SK-N-SH (cell line): ENCODE measurements around the gene ERRFI1. TPM values are rescaled to one million over a fixed set of nuclear protein-coding genes. Genes with fewer than 3 reads are reported as not detected.

Source experiments
- CTCF ChIA-PET: fragments of 300-600, 350-600 bp; formaldehyde crosslinking; extraction: SDS; loops from one replicate; lab custom pipeline; 2021; lab: Yijun Ruan, JAX
- POLR2A ChIA-PET: fragments of 350-600 bp; sonication (Branson Sonifier 250); formaldehyde crosslinking; extraction: SDS; loops from one replicate; lab custom pipeline; 2020; ENCODE audit warnings: antibody characterized with exemption, inconsistent platforms; lab: Yijun Ruan, JAX
- DNase-seq: peaks from one replicate; pipeline ENCODE4 v3.0.0; 2012
- H2AFZ ChIP-seq: fragments of 200-600 bp; sonication (generic); 2 replicates; pipeline ENCODE4 v1.8.1; 2016; ENCODE audit warnings: antibody characterized with exemption, mild to moderate bottlenecking, low read depth
- H3F3A ChIP-seq: fragments of 200-600 bp; sonication (generic); replicated peaks from 2 replicates; pipeline ENCODE3; 2016; ENCODE audit warnings: antibody characterized with exemption, mild to moderate bottlenecking; ENCODE audit not compliant: insufficient read depth
- H3K27ac ChIP-seq, 2 experiments: fragments of 200-500 bp in 1 of 2; fragments of 200-600 bp in 1 of 2; sonication (Bioruptor generic) in 1 of 2; sonication (generic), shearing (Covaris generic) in 1 of 2; 2 replicates each; pipeline versions ENCODE4 v1.5.1 to v1.6.1; 2014 to 2016; ENCODE audit warnings: low read depth in 2 of 2, inconsistent platforms in 1 of 2, low read length in 1 of 2, mild to moderate bottlenecking in 1 of 2, mixed read lengths in 1 of 2
- H3K27me3 ChIP-seq: fragments of 200-600 bp; sonication (generic), shearing (Covaris generic); 2 replicates; pipeline ENCODE4 v1.6.1; 2016; ENCODE audit warnings: mixed run types; ENCODE audit not compliant: insufficient read depth
- H3K36me3 ChIP-seq, 2 experiments: fragments of 200-500 bp in 1 of 2; fragments of 200-600 bp in 1 of 2; sonication (Bioruptor generic) in 1 of 2; sonication (generic) in 1 of 2; replicated peaks in 1 of 2; 2 replicates each; pipeline versions ENCODE3 to v1.5.1; 2014 to 2016; ENCODE audit warnings: low read length in 1 of 2, mild to moderate bottlenecking in 1 of 2; ENCODE audit not compliant: insufficient read depth in 2 of 2, control insufficient read depth in 1 of 2
- H3K4me1 ChIP-seq, 2 experiments: fragments of 200-500 bp in 1 of 2; fragments of 200-600 bp in 1 of 2; sonication (Bioruptor generic) in 1 of 2; sonication (generic), shearing (Covaris generic) in 1 of 2; 2 replicates each; pipeline versions ENCODE4 v1.5.1 to v1.6.1; 2014 to 2016; ENCODE audit warnings: low read depth in 1 of 2, low read length in 1 of 2, mixed run types in 1 of 2; ENCODE audit not compliant: insufficient read depth in 2 of 2, control insufficient read depth in 1 of 2
- H3K4me2 ChIP-seq: fragments of 200-600 bp; sonication (generic), shearing (Covaris generic); 2 replicates; pipeline ENCODE4 v1.6.1; 2017; ENCODE audit warnings: mixed run types
- H3K4me3 ChIP-seq, 2 experiments: fragments of 200-500 bp in 1 of 2; fragments of 200-600 bp in 1 of 2; sonication (Bioruptor generic) in 1 of 2; sonication (generic), shearing (Covaris generic) in 1 of 2; 2 replicates each; pipeline versions ENCODE4 v1.5.1 to v1.8.1; 2014 to 2016; ENCODE audit warnings: low read depth in 2 of 2, inconsistent platforms in 1 of 2, low read length in 1 of 2, mild to moderate bottlenecking in 1 of 2, mixed read lengths in 1 of 2, moderate library complexity in 1 of 2
- H3K79me2 ChIP-seq: fragments of 200-600 bp; sonication (generic); 2 replicates; pipeline ENCODE4 v1.8.1; 2017; ENCODE audit warnings: mild to moderate bottlenecking; ENCODE audit not compliant: insufficient read depth
- H3K9ac ChIP-seq: fragments of 200-600 bp; sonication (generic); 2 replicates; pipeline ENCODE4 v1.6.1; 2017; ENCODE audit warnings: mixed run types
- H3K9me2 ChIP-seq: fragments of 200-600 bp; sonication (generic); 2 replicates; pipeline ENCODE4 v1.6.1; 2017; ENCODE audit warnings: mixed run types
- H3K9me3 ChIP-seq: fragments of 200-600 bp; sonication (generic); 2 replicates; pipeline ENCODE4 v1.6.1; 2017; ENCODE audit warnings: mixed run types, mild to moderate bottlenecking, moderate library complexity
- H4K20me1 ChIP-seq: fragments of 200-600 bp; sonication (generic); 2 replicates; pipeline ENCODE4 v1.6.1; 2017; ENCODE audit warnings: mild to moderate bottlenecking, mixed run types; ENCODE audit not compliant: insufficient read depth
- CHD2 ChIP-seq: fragments of 150-350 bp; IDR thresholded peaks from 2 replicates; pipeline ENCODE4 v1.6.1; 2018; ENCODE audit warnings: low read length; ENCODE audit not compliant: partially characterized antibody
- ELF1 ChIP-seq: IDR thresholded peaks from 2 replicates; pipeline ENCODE4 v1.4.0; 2012
- EP300 ChIP-seq, 2 experiments: IDR thresholded peaks; 2 replicates each; pipeline versions ENCODE4 v1.4.0 to v1.6.1; 2012; ENCODE audit warnings: borderline replicate concordance in 1 of 2, low read depth in 1 of 2, low read length in 1 of 2
- FOXJ3 ChIP-seq: sonication (generic); formaldehyde crosslinking; IDR thresholded peaks from 2 replicates; pipeline ENCODE4 v1.5.1; 2020; ENCODE audit warnings: mild to moderate bottlenecking, missing genetic modification reagents
- GABPA ChIP-seq: IDR thresholded peaks from 2 replicates; pipeline ENCODE4 v1.4.0; 2012; ENCODE audit warnings: low read depth, mild to moderate bottlenecking
- GATA2 ChIP-seq: sonication (generic); formaldehyde crosslinking; IDR thresholded peaks from 2 replicates; pipeline ENCODE4 v1.5.0; 2020; ENCODE audit warnings: mild to moderate bottlenecking, missing genetic modification reagents
- MEF2A ChIP-seq: IDR thresholded peaks from 2 replicates; pipeline ENCODE4 v1.4.0; 2012; ENCODE audit warnings: low read depth, borderline replicate concordance
- RFX5 ChIP-seq: IDR thresholded peaks from 2 replicates; pipeline ENCODE4 v1.6.1; 2012; ENCODE audit warnings: mild to moderate bottlenecking, improper control_type of control experiment, low read length
- YY1 ChIP-seq: IDR thresholded peaks from 2 replicates; pipeline ENCODE4 v1.4.0; 2012; ENCODE audit warnings: low read depth, mild to moderate bottlenecking
- WGBS: methylation state at CpG from one replicate; pipeline ENCODE4 v1.1.6; 2017; ENCODE audit warnings: low lambda C conversion rate; 5-methylcytosine and 5-hydroxymethylcytosine counted together
- polyA plus RNA-seq, 3 experiments: library from polyadenylated mRNA; depleted of rRNA; stranded (reverse); fragments of >200 nt; gene quantifications; 2 replicates each; pipeline ENCODE4 v1.2.3, GENCODE V29; 2012
- TF ChIP-seq, protein P1 (sequence below): fragments of 200-600 bp; sonication (generic); IDR thresholded peaks from 2 replicates; pipeline ENCODE4 v1.6.1; 2017; ENCODE audit warnings: antibody characterized with exemption, mild to moderate bottlenecking, moderate library complexity
- TF ChIP-seq, protein P2 (sequence below): IDR thresholded peaks from 2 replicates; pipeline ENCODE4 v1.6.1; 2012; ENCODE audit warnings: mild to moderate bottlenecking, low read depth, low read length, moderate library complexity
- TF ChIP-seq, protein P3 (sequence below): IDR thresholded peaks from 2 replicates; pipeline ENCODE4; 2012
- TF ChIP-seq, protein P4 (sequence below): IDR thresholded peaks from 2 replicates; pipeline ENCODE4 v1.4.0; 2012; ENCODE audit warnings: low read depth, borderline replicate concordance

Gene ERRFI1
- polyA plus RNA-seq, 1 of the 3 experiments (the other 2 are of a cell fraction) = 65.6 TPM

GRCh38 chr1:8043621-8044020 is 17.5 kb upstream of the ERRFI1 start:
- no peak overlapping the region for H2AFZ ChIP-seq
- H3K79me2 ChIP-seq = no peaks in the 10 kb centered on the region
- no peak overlapping the region for H3K4me3 ChIP-seq
- peaks cover 5 to 33% of the 10 kb centered on the region in 2 experiments for H3K4me1 ChIP-seq
- H3K9ac ChIP-seq = no peak overlapping the region
- no peak overlapping the region for H3K27ac ChIP-seq
- DNase-seq = no peak
- TF ChIP-seq, protein P1, sequence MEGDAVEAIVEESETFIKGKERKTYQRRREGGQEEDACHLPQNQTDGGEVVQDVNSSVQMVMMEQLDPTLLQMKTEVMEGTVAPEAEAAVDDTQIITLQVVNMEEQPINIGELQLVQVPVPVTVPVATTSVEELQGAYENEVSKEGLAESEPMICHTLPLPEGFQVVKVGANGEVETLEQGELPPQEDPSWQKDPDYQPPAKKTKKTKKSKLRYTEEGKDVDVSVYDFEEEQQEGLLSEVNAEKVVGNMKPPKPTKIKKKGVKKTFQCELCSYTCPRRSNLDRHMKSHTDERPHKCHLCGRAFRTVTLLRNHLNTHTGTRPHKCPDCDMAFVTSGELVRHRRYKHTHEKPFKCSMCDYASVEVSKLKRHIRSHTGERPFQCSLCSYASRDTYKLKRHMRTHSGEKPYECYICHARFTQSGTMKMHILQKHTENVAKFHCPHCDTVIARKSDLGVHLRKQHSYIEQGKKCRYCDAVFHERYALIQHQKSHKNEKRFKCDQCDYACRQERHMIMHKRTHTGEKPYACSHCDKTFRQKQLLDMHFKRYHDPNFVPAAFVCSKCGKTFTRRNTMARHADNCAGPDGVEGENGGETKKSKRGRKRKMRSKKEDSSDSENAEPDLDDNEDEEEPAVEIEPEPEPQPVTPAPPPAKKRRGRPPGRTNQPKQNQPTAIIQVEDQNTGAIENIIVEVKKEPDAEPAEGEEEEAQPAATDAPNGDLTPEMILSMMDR = no peak
- TF ChIP-seq GABPA (no peak), FOXJ3 (CRISPR knock-in tag) (no peak), MEF2A (no peak), YY1 (no peak), RFX5 (no peak), EP300 (IDR thresholded peaks at IDR 0.05; ENCODE audit: borderline replicate concordance in 1 of 2, low read depth in 1 of 2, low read length in 1 of 2) (no peak), GATA2 (CRISPR knock-in tag) (no peak), CHD2 (no peak), ELF1 (no peak)
- TF ChIP-seq, protein P2, sequence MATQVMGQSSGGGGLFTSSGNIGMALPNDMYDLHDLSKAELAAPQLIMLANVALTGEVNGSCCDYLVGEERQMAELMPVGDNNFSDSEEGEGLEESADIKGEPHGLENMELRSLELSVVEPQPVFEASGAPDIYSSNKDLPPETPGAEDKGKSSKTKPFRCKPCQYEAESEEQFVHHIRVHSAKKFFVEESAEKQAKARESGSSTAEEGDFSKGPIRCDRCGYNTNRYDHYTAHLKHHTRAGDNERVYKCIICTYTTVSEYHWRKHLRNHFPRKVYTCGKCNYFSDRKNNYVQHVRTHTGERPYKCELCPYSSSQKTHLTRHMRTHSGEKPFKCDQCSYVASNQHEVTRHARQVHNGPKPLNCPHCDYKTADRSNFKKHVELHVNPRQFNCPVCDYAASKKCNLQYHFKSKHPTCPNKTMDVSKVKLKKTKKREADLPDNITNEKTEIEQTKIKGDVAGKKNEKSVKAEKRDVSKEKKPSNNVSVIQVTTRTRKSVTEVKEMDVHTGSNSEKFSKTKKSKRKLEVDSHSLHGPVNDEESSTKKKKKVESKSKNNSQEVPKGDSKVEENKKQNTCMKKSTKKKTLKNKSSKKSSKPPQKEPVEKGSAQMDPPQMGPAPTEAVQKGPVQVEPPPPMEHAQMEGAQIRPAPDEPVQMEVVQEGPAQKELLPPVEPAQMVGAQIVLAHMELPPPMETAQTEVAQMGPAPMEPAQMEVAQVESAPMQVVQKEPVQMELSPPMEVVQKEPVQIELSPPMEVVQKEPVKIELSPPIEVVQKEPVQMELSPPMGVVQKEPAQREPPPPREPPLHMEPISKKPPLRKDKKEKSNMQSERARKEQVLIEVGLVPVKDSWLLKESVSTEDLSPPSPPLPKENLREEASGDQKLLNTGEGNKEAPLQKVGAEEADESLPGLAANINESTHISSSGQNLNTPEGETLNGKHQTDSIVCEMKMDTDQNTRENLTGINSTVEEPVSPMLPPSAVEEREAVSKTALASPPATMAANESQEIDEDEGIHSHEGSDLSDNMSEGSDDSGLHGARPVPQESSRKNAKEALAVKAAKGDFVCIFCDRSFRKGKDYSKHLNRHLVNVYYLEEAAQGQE = no peak
- TF ChIP-seq, protein P3, sequence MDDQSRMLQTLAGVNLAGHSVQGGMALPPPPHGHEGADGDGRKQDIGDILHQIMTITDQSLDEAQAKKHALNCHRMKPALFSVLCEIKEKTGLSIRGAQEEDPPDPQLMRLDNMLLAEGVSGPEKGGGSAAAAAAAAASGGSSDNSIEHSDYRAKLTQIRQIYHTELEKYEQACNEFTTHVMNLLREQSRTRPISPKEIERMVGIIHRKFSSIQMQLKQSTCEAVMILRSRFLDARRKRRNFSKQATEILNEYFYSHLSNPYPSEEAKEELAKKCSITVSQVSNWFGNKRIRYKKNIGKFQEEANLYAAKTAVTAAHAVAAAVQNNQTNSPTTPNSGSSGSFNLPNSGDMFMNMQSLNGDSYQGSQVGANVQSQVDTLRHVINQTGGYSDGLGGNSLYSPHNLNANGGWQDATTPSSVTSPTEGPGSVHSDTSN = no peak
- TF ChIP-seq, protein P4, sequence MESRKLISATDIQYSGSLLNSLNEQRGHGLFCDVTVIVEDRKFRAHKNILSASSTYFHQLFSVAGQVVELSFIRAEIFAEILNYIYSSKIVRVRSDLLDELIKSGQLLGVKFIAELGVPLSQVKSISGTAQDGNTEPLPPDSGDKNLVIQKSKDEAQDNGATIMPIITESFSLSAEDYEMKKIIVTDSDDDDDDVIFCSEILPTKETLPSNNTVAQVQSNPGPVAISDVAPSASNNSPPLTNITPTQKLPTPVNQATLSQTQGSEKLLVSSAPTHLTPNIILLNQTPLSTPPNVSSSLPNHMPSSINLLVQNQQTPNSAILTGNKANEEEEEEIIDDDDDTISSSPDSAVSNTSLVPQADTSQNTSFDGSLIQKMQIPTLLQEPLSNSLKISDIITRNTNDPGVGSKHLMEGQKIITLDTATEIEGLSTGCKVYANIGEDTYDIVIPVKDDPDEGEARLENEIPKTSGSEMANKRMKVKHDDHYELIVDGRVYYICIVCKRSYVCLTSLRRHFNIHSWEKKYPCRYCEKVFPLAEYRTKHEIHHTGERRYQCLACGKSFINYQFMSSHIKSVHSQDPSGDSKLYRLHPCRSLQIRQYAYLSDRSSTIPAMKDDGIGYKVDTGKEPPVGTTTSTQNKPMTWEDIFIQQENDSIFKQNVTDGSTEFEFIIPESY = no peak
- H3K9me2 ChIP-seq = no peaks in the 10 kb centered on the region
- H3F3A ChIP-seq = peaks cover 61% of the 10 kb centered on the region
- no peaks in the 10 kb centered on the region for H4K20me1 ChIP-seq
- peaks cover 8% of the 10 kb centered on the region; the same call in 1 of the 2 replicates for H3K9me3 ChIP-seq
- ChIA-PET POLR2A (no interaction called here), CTCF (no interaction called here)
- H3K4me2 ChIP-seq = no peak overlapping the region
- no peaks in the 10 kb centered on the region for H3K27me3 ChIP-seq
- no peaks in the 10 kb centered on the region for H3K36me3 ChIP-seq
- WGBS = 49% methylated on average over 2 of the region's 2 CpGs
